ENCODE results near the gene ALG2.

Gene ALG2

DNA sequence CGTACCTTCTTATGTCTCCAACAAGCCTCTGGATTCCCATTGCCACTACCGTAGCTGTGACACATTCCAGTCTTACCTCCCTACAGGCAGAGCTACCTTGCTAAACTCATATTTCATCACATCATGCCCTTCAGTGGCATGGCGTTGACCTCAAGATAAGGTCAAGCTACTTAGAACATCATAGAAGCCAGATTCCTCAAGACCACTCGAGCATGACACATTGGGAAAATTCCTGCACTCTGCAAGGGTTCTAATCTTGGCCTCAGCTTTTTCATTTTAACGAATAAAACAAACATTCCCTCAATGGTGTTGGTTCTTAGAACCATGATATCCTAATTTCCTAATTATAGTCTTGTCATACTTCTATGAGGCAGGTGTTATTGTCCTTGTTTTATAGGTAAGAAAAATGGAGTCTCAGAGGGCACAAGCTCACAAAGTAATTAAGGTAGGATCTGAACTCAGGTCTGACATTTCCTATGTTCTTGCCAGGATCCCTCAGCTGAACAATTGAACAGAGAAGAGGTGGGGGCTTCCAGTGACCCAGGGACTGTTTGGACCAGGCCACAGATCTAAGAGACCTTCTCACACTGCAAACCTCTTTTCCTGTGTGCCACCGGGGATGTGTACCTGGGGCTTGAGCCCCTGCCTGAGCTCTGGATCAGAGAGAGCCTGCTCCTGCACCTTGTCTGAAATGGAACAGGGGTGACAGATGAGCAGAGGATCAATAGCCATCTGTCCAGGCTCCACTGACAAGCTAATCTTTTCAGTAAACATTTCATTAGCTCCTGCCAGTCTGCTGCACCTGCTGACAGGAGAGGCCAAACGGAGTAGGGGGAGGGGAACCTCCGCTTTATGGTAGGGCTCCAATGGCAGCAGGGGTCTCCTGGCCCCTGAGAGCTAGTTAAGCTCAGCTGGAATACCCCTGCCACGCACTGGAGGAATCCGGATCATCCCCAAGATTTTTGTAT, 49.3 kb downstream of the ALG2 start:
- no peak for DNase-seq (ENCODE audit: low read depth)

DNA sequence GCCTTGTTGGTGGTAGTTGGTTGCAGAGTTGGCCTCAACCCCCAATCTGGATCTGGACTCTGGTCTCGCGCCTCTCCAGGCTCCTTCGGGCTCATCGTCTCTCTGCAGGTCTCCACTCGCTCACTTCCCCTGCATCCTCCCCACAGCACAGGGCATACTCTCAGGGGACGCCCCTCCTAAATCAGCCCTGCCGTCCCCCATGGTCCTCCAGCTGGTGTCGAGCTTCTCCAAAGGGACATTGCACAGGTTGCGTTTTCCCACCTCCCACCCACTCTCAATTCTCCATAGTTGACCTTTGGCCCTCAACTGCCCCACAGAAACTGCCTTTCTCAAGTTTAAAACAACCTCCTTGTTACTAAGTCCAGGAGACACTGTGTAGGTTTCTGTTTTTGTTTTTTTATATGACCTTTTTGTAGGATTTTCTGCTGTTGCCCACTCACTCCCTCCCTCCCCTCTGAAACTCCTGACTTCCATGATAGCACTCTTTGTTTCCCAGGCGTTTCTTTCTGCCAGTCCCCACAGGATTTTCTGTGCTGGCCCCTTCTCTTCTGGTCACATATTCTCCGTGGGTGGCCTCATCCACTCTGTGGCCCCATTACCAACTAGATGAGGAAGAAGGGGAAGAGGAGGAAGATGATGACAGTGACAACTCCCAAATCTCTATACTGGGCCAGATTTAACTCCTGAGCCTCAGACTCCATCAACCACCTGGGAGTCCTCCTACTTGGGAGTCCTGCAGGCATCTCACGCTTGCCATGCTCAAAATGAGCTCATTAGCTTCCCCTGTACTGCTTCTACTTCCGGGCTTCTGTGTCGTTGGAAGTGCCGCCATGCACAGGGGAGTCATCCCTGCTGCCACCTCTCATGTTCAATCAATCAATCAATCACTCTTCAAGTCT, 50.3 kb downstream of the ALG2 start:
- no peak for DNase-seq (ENCODE audit: low read depth)

- DNase-seq (ENCODE audit: low read depth), result no peak
Observed at GRCh38 chr9:99169982-99170761, 51.6 kb downstream of the ALG2 start.

- DNase-seq (ENCODE audit: low read depth), result no peak
Observed at GRCh38 chr9:99169086-99169485, 52.7 kb downstream of the ALG2 start.

DNA sequence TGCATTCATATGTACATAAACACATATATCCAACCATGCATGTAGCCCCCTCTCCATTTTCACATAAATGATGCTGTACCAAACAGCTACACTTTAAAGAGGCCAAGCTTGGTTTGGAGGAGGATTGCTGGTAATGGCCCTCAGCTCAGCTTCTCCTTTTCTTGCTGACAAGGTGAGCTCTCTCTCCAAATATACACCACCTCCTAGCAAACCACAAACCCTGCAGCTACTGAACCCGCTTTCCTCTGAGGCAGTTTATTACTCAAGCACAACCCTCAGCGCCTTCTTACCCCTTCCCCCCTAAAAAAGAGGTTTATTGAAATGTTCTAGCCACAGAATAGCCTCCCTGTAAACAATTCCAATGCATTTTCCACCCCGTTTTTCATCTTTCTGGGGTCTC, 54.0 kb downstream of the ALG2 start:
- no peak for DNase-seq (ENCODE audit: low read depth)

DNA sequence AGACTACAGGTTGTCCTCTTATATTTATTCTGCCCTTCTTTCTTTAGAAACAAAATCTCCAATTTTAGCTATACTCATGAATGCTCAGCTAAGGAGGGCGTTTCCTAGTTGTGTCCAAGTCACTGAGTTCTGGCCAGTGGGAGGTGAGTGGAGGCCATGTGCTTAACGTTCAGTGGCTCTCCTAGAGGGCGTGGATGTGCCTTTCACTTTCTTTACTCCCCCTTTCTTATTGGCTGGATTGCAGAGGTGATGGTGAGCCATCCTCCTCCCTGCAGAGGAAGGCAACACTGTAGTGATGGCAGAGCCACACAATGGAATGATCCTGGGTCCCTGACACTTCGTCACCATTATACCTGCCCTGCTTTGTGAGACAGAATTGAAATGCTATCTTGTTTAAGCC, 54.6 kb downstream of the ALG2 start:
- DNase-seq (ENCODE audit: low read depth), result no peak
